ENCODE measurements around the gene LSM4.

DNA sequence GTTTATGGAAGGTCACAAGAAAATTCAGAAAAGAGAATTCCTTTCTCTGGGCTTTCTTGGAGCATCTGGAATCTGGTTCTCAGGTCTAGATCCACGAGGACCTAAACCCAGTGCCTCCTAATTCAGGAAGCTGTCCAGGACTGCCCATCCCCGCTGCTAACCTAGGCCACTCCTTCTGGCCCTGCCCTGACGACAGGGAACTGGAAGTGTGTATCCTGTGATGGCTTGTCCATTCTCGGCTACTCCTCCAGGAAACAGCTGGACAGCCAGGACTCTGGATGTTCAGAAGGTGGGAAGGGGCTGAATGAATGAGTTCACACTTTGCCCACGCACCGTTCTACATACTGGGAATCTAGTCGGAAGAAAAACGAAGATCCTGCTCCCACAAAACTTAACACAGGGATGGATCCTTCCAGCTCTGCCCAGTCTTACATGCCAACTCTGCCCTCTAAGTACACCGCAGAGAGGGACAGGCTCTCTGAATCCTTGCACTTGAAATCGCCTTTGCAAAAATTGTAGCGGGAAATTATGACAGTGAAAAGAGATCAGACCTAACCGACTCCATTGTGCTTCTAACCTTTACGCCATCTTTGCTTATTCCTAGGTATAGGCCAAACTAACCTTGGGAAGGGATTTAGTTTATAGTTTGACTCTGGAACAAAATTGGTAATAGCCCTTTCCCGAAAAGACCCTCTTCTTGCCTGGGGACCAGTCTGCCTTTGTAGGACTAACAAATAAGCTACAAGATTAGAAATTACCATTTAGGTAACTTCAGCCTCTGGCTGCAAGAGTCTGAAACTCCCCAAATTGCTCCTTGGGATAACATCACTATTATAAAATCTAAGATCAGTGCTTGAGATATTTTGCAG, 1.8 kb downstream of the LSM4 start:
- TF ChIP-seq RCOR1 (IDR thresholded peaks at IDR 0.05; ENCODE audit: insufficient replicate concordance, low read length) (no peak), CTCF (conservative IDR thresholded peaks at IDR 0.05; ENCODE audit: low read depth, low read length) (no peak), POLR2A (IDR thresholded peaks at IDR 0.05; ENCODE audit: low read depth, low read length) (no peak), ELK1 (IDR thresholded peaks at IDR 0.05; ENCODE audit: borderline replicate concordance, low read depth, low read length) (no peak)

All from IMR-90 (cell line).